Smooth muscle cell (in vitro differentiated cells): ENCODE data around the gene IGFBP3. TPM values are rescaled to one million over a fixed set of nuclear protein-coding genes. Genes with fewer than 3 reads are reported as not detected.

Experiments
- DNase-seq: peaks from one replicate; lab custom pipeline; 2025; ENCODE audit not compliant: unreplicated experiment; lab: John Stamatoyannopoulos, UW
- H2AFZ ChIP-seq: fragments of 200-600 bp; sonication (generic); 2 replicates; pipeline ENCODE4 v1.6.0; 2016; ENCODE audit warnings: antibody characterized with exemption, low read depth, mild to moderate bottlenecking
- H3F3A ChIP-seq: fragments of 200-600 bp; sonication (generic); 2 replicates; pipeline ENCODE4 v1.6.0; 2017; ENCODE audit warnings: antibody characterized with exemption, low read depth
- H3K27ac ChIP-seq: fragments of 200-600 bp; sonication (generic); 2 replicates; pipeline ENCODE4 v1.5.1; 2016; ENCODE audit warnings: low read depth, mild to moderate bottlenecking
- H3K27me3 ChIP-seq: fragments of 200-600 bp; sonication (generic); 2 replicates; pipeline ENCODE4 v1.6.1; 2016; ENCODE audit warnings: low read depth, mild to moderate bottlenecking
- H3K36me3 ChIP-seq: fragments of 200-600 bp; sonication (generic); 2 replicates; pipeline ENCODE4 v1.5.1; 2016; ENCODE audit warnings: low read depth
- H3K4me1 ChIP-seq: fragments of 200-600 bp; sonication (generic); 2 replicates; pipeline ENCODE4 v1.5.1; 2016; ENCODE audit warnings: low read depth
- H3K4me2 ChIP-seq: fragments of 200-600 bp; sonication (generic); 2 replicates; pipeline ENCODE4 v1.6.0; 2016; ENCODE audit warnings: mild to moderate bottlenecking
- H3K4me3 ChIP-seq: fragments of 200-600 bp; sonication (generic); 2 replicates; pipeline ENCODE4 v1.5.1; 2016; ENCODE audit warnings: mild to moderate bottlenecking
- H3K79me2 ChIP-seq: fragments of 200-600 bp; sonication (generic); 2 replicates; pipeline ENCODE4 v1.6.0; 2016; ENCODE audit warnings: low read depth, mild to moderate bottlenecking
- H3K9ac ChIP-seq: fragments of 200-600 bp; sonication (generic); 2 replicates; pipeline ENCODE4 v1.6.0; 2016; ENCODE audit warnings: low read depth
- H3K9me3 ChIP-seq: fragments of 200-600 bp; sonication (generic); replicated peaks from 2 replicates; pipeline ENCODE4 v1.5.1; 2016; ENCODE audit warnings: low read depth
- H4K20me1 ChIP-seq: fragments of 200-600 bp; sonication (generic); 2 replicates; pipeline ENCODE4 v1.6.0; 2016; ENCODE audit warnings: low read depth
- CTCF ChIP-seq: fragments of 200-600 bp; sonication (generic); IDR thresholded peaks from 2 replicates; pipeline ENCODE4 v1.5.1; 2017; ENCODE audit warnings: borderline replicate concordance, mild to moderate bottlenecking, antibody characterized with exemption; ENCODE audit not compliant: insufficient read depth, poor library complexity, severe bottlenecking
- WGBS: methylation state at CpG from one replicate; pipeline ENCODE4 v1.1.7; 2016; ENCODE audit warnings: low lambda C conversion rate; 5-methylcytosine and 5-hydroxymethylcytosine counted together
- polyA plus RNA-seq: library from polyadenylated mRNA; unstranded; fragments of >200 nt; fragmentation: Nextera tagmentation; extraction: Ambion mirVana; gene quantifications from 2 replicates; pipeline ENCODE4 v1.2.1, GENCODE V29; 2016
- total RNA-seq: library from RNA; depleted of rRNA; stranded (reverse); fragments of >200 nt; gene quantifications from 2 replicates; pipeline ENCODE4 v1.2.3, GENCODE V29; 2014

Gene IGFBP3
- total and polyA plus RNA-seq, 2 experiments from 2014 or later = 1,956 to 4,025 TPM

- Histone ChIP-seq H3K27me3 (no peaks in the 10 kb centered on the region), H3F3A (peaks cover 6% of the 10 kb centered on the region), H4K20me1 (no peaks in the 10 kb centered on the region), H3K27ac (no peak overlapping the region), H3K79me2 (no peaks in the 10 kb centered on the region), H3K4me1 (no peaks in the 10 kb centered on the region), H2AFZ (no peak overlapping the region), H3K9ac (no peak overlapping the region), H3K4me3 (no peak overlapping the region), H3K4me2 (no peak overlapping the region), H3K9me3 (no peaks in the 10 kb centered on the region), H3K36me3 (no peaks in the 10 kb centered on the region)
- no peak for DNase-seq
- WGBS = 93% methylated on average over 10 of the region's 10 CpGs
- TF ChIP-seq CTCF = no peak
These were observed 47.9 kb upstream of the IGFBP3 start for GRCh38 chr7:45968856-45969541.

GRCh38 chr7:45968312-45968711, 47.2 kb upstream of the IGFBP3 start:
- 78% methylated on average over 7 of the region's 7 CpGs for WGBS
- Histone ChIP-seq H3K27me3 (no peaks in the 10 kb centered on the region), H3K4me3 (no peak overlapping the region), H3K79me2 (no peaks in the 10 kb centered on the region), H3K27ac (no peak overlapping the region), H3K4me1 (no peaks in the 10 kb centered on the region), H3K9ac (no peak overlapping the region), H4K20me1 (no peaks in the 10 kb centered on the region), H3F3A (peaks cover 6% of the 10 kb centered on the region), H3K4me2 (no peak overlapping the region), H3K36me3 (no peaks in the 10 kb centered on the region), H3K9me3 (no peaks in the 10 kb centered on the region), H2AFZ (no peak overlapping the region)
- DNase-seq = no peak
- TF ChIP-seq CTCF = no peak

- Histone ChIP-seq H3F3A (peaks cover 6% of the 10 kb centered on the region), H4K20me1 (no peaks in the 10 kb centered on the region), H3K27ac (no peak overlapping the region), H3K4me2 (no peak overlapping the region), H3K9ac (no peak overlapping the region), H2AFZ (no peak overlapping the region), H3K79me2 (no peaks in the 10 kb centered on the region), H3K27me3 (no peaks in the 10 kb centered on the region), H3K4me1 (no peaks in the 10 kb centered on the region), H3K9me3 (no peaks in the 10 kb centered on the region), H3K36me3 (no peaks in the 10 kb centered on the region), H3K4me3 (no peak overlapping the region)
- no peak for DNase-seq
- TF ChIP-seq CTCF = no peak
- WGBS = 92% methylated on average over 5 of the region's 5 CpGs
These were observed 46.6 kb upstream of the IGFBP3 start for GRCh38 chr7:45967591-45968157.

- Histone ChIP-seq H3F3A (no peaks in the 10 kb centered on the region), H3K36me3 (no peaks in the 10 kb centered on the region), H4K20me1 (no peaks in the 10 kb centered on the region), H3K9me3 (no peaks in the 10 kb centered on the region), H3K27ac (no peak overlapping the region), H3K4me1 (no peaks in the 10 kb centered on the region), H3K4me3 (no peak overlapping the region), H3K9ac (no peak overlapping the region), H2AFZ (no peak overlapping the region), H3K79me2 (no peaks in the 10 kb centered on the region), H3K4me2 (no peak overlapping the region), H3K27me3 (no peaks in the 10 kb centered on the region)
- WGBS = 98% methylated on average over 6 of the region's 6 CpGs
- DNase-seq = no peak
- no peak for TF ChIP-seq CTCF
These were observed 41.8 kb upstream of the IGFBP3 start for GRCh38 chr7:45962861-45963260.
